ENCODE data around the gene CISD1. TPM values are rescaled to one million over a fixed set of nuclear protein-coding genes. Genes with fewer than 3 reads are reported as not detected.

Gene CISD1
- total and polyA plus RNA-seq, 2 of the 4 experiments (the other 2 are of a cell fraction), result 28.2 to 34.6 TPM

DNA sequence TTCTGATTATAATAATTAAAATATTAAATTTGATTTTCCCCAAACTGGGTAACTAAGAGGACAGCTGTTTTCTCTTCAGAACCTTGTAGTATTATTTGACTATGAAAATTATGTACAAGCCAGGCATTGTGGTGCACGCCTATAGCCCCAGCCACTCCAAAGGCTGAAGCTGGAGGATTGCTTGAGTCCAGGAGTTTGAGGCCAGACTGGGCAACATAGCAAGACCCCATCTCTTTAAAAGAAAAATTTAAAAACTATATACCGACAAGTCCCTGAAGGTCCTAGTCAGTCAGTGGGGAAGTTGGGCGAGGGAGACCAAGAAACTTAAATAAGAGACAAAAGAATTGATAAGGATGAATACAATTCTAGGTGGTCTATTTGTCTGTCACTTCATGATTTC lies 38.7 kb downstream of the CISD1 start:
- intact Hi-C loops (cut with micrococcal nuclease) (no loop called here), dilution Hi-C loops (cut with HindIII; ENCODE audit: low sequenced_read_pairs, unreplicated experiment) (loop anchor here (25.0 kb wide), 1 partner anchor 120 kb away; no protein-coding TSS in a partner anchor), in situ Hi-C loops (cut with MboI; ENCODE audit: low sequenced_read_pairs) (no loop called here)
- CTCF ChIA-PET, result interaction anchor here (1.0 to 1.5 kb wide), 2 partner anchors 8 to 77 kb away, joined by 3 read pairs; no protein-coding TSS in a partner anchor
- Histone ChIP-seq H2AK9ac (replicated peaks; ENCODE audit: low read depth, low read length, poor library complexity) (no peak overlapping the region), H2BK120ac (ENCODE audit: low read depth, low read length) (no peak overlapping the region), H3K79me1 (ENCODE audit: low read depth in 1 of 2, low read length in 2 of 2) (no peaks in the 10 kb centered on the region), H4K8ac (ENCODE audit: low read depth in 2 of 2, low read length in 2 of 2) (no peak overlapping the region), H4K91ac (ENCODE audit: insufficient read depth, low read depth, low read length) (no peak overlapping the region), H2BK15ac (ENCODE audit: low read depth, low read length) (no peak overlapping the region), H3K9me1 (ENCODE audit: insufficient read depth, low read length) (no peaks in the 10 kb centered on the region), H3K14ac (replicated peaks; ENCODE audit: low read depth, low read length) (no peak overlapping the region), H2BK20ac (ENCODE audit: low read depth, low read length) (no peak overlapping the region), H2AK5ac (ENCODE audit: low read depth, low read length) (no peak overlapping the region), H3K4me3 (ENCODE audit: insufficient read depth, low read depth, low read length) (no peak overlapping the region), H3K56ac (ENCODE audit: extremely low read depth, insufficient read depth, low read length) (no peak overlapping the region), H3K9ac (ENCODE audit: low read depth, low read length) (no peak overlapping the region), H3K18ac (ENCODE audit: low read depth, low read length) (no peak overlapping the region), H3K36me3 (ENCODE audit: control insufficient read depth, insufficient read depth, low read length) (no peaks in the 10 kb centered on the region), H3K27me3 (ENCODE audit: control insufficient read depth, insufficient read depth, low read length) (peaks cover 5% of the 10 kb centered on the region), H3K23ac (ENCODE audit: low read depth, low read length) (no peak overlapping the region), H4K5ac (ENCODE audit: low read depth, low read length) (no peak overlapping the region), H3K4me1 (ENCODE audit: control insufficient read depth, insufficient read depth, low read length) (no peaks in the 10 kb centered on the region), H3K27ac (ENCODE audit: insufficient read depth, low read length) (no peak overlapping the region), H4K20me1 (ENCODE audit: insufficient read depth, low read length) (no peaks in the 10 kb centered on the region), H2AFZ (replicated peaks; ENCODE audit: low read length, poor library complexity) (no peak overlapping the region), H3K9me3 (ENCODE audit: control insufficient read depth, insufficient read depth, low read length) (no peaks in the 10 kb centered on the region), H3K4ac (ENCODE audit: low read depth, low read length) (no peak overlapping the region), H3K4me2 (ENCODE audit: low read depth, low read length) (no peak overlapping the region), H2BK5ac (ENCODE audit: low read depth, low read length, poor library complexity, severe bottlenecking) (no peak overlapping the region)
- TF ChIP-seq CEBPB (IDR thresholded peaks at IDR 0.05; ENCODE audit: low read depth, low read length) (no peak), MAFK (IDR thresholded peaks at IDR 0.05; ENCODE audit: low read depth, low read length) (no peak), BHLHE40 (IDR thresholded peaks at IDR 0.05; ENCODE audit: low read depth, low read length) (no peak), MXI1 (IDR thresholded peaks at IDR 0.05; ENCODE audit: borderline replicate concordance, low read depth, low read length) (no peak), FOS (IDR thresholded peaks at IDR 0.05; ENCODE audit: low read depth, low read length) (no peak), RFX5 (IDR thresholded peaks at IDR 0.05; ENCODE audit: low read depth, low read length) (no peak), SMC3 (IDR thresholded peaks at IDR 0.05; ENCODE audit: low read depth, low read length) (no peak), POLR2A (IDR thresholded peaks at IDR 0.05; ENCODE audit: low read depth, low read length) (no peak), MAZ (IDR thresholded peaks at IDR 0.05; ENCODE audit: borderline replicate concordance, low read depth, low read length) (no peak), RCOR1 (IDR thresholded peaks at IDR 0.05; ENCODE audit: insufficient replicate concordance, low read length) (no peak), NFE2L2 (IDR thresholded peaks at IDR 0.05; ENCODE audit: low read depth, low read length) (no peak), RAD21 (IDR thresholded peaks at IDR 0.05; ENCODE audit: low read length) (no peak), CHD1 (IDR thresholded peaks at IDR 0.05; ENCODE audit: low read depth, low read length) (no peak)
- TF ChIP-seq, protein P1, sequence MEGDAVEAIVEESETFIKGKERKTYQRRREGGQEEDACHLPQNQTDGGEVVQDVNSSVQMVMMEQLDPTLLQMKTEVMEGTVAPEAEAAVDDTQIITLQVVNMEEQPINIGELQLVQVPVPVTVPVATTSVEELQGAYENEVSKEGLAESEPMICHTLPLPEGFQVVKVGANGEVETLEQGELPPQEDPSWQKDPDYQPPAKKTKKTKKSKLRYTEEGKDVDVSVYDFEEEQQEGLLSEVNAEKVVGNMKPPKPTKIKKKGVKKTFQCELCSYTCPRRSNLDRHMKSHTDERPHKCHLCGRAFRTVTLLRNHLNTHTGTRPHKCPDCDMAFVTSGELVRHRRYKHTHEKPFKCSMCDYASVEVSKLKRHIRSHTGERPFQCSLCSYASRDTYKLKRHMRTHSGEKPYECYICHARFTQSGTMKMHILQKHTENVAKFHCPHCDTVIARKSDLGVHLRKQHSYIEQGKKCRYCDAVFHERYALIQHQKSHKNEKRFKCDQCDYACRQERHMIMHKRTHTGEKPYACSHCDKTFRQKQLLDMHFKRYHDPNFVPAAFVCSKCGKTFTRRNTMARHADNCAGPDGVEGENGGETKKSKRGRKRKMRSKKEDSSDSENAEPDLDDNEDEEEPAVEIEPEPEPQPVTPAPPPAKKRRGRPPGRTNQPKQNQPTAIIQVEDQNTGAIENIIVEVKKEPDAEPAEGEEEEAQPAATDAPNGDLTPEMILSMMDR (conservative IDR thresholded peaks at IDR 0.05; ENCODE audit: low read depth, low read length), result no peak
- TF ChIP-seq, protein P2, sequence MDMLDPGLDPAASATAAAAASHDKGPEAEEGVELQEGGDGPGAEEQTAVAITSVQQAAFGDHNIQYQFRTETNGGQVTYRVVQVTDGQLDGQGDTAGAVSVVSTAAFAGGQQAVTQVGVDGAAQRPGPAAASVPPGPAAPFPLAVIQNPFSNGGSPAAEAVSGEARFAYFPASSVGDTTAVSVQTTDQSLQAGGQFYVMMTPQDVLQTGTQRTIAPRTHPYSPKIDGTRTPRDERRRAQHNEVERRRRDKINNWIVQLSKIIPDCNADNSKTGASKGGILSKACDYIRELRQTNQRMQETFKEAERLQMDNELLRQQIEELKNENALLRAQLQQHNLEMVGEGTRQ (IDR thresholded peaks at IDR 0.05; ENCODE audit: low read depth, low read length), result no peak
- TF ChIP-seq, protein P3, sequence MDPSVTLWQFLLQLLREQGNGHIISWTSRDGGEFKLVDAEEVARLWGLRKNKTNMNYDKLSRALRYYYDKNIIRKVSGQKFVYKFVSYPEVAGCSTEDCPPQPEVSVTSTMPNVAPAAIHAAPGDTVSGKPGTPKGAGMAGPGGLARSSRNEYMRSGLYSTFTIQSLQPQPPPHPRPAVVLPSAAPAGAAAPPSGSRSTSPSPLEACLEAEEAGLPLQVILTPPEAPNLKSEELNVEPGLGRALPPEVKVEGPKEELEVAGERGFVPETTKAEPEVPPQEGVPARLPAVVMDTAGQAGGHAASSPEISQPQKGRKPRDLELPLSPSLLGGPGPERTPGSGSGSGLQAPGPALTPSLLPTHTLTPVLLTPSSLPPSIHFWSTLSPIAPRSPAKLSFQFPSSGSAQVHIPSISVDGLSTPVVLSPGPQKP (IDR thresholded peaks at IDR 0.05; ENCODE audit: borderline replicate concordance, low read depth, low read length), result no peak
- no peak for ATAC-seq (ENCODE audit: low read depth)
- no CpG with 5 or more reads among the region's 3 CpGs for WGBS, 2 experiments (ENCODE audit: extremely low coverage in 2 of 2, insufficient read length in 1 of 2)
- no TSS peak for BruUV-seq (replicated peaks)
- no peak for DNase-seq
- POLR2A ChIA-PET (ENCODE audit: unreplicated experiment), result no interaction called here
